ENCODE results near the gene VGF. TPM values are rescaled to one million over a fixed set of nuclear protein-coding genes. Genes with fewer than 3 reads are reported as not detected.
A peak's percentile ranks its signal among the peaks of the same experiment; 100 is the strongest.

The VGF gene
- polyA plus RNA-seq, 4 donors, result 0.32 to 0.49 TPM; not detected in 2

GRCh38 chr7:101179117-101179516 is 13.7 kb upstream of the VGF start:
- H3K4me1 ChIP-seq (ENCODE audit: control insufficient read depth in 3 of 3, insufficient read depth in 2 of 3, low read depth in 1 of 3, low read length in 2 of 3), result peaks cover 0 to 4% (median 3%) of the 10 kb centered on the region in 3 donors
- FAIRE-seq, result no peak
- H3K36me3 ChIP-seq (ENCODE audit: control insufficient read depth in 3 of 3, insufficient read depth in 2 of 3, low read depth in 1 of 3, low read length in 3 of 3), result no peaks in the 10 kb centered on the region
- peaks cover 10 to 79% (median 37%) of the 10 kb centered on the region in 3 donors for H3K27me3 ChIP-seq (ENCODE audit: control insufficient read depth in 3 of 3, insufficient read depth in 3 of 3, low read length in 3 of 3)
- WGBS, 3 donors, result 2 to 3% (median 2%) methylated on average over 17 to 20 of the region's 20 CpGs
- H3K9me3 ChIP-seq (ENCODE audit: control insufficient read depth in 2 of 2, insufficient read depth in 1 of 2, low read depth in 1 of 2, low read length in 1 of 2), result no peaks in the 10 kb centered on the region
- no peak overlapping the region for H3K4me3 ChIP-seq (ENCODE audit: low read depth in 1 of 3, low read length in 3 of 3)
- H3K27ac ChIP-seq (ENCODE audit: low read depth in 1 of 3, low read length in 2 of 3), result no peak overlapping the region
- no peak for DNase-seq

- peaks cover 10 to 94% (median 49%) of the 10 kb centered on the region in 3 donors for H3K27me3 ChIP-seq (ENCODE audit: control insufficient read depth in 3 of 3, insufficient read depth in 3 of 3, low read length in 3 of 3)
- H3K9me3 ChIP-seq (ENCODE audit: control insufficient read depth in 2 of 2, insufficient read depth in 1 of 2, low read depth in 1 of 2, low read length in 1 of 2), result peaks cover 0 to 2% of the 10 kb centered on the region in 2 donors
- no peaks in the 10 kb centered on the region for H3K36me3 ChIP-seq (ENCODE audit: control insufficient read depth in 3 of 3, insufficient read depth in 2 of 3, low read depth in 1 of 3, low read length in 3 of 3)
- DNase-seq (no peak), FAIRE-seq (no peak)
- 71 to 96% (median 89%) methylated on average over 2 of the region's 2 CpGs for WGBS, 3 donors
- H3K4me3 ChIP-seq (ENCODE audit: low read depth in 1 of 3, low read length in 3 of 3), result no peak overlapping the region
- H3K4me1 ChIP-seq (ENCODE audit: control insufficient read depth in 3 of 3, insufficient read depth in 2 of 3, low read depth in 1 of 3, low read length in 2 of 3), result peaks cover 3 to 15% (median 4%) of the 10 kb centered on the region in 3 donors
- no peak overlapping the region for H3K27ac ChIP-seq (ENCODE audit: low read depth in 1 of 3, low read length in 2 of 3)
These were observed 12.3 kb upstream of the VGF start for GRCh38 chr7:101177644-101178043.

GRCh38 chr7:101175664-101176063 is 10.3 kb upstream of the VGF start:
- H3K4me3 ChIP-seq (ENCODE audit: low read depth in 1 of 3, low read length in 3 of 3), result no peak overlapping the region
- peak in 1 of 2 donors; percentile 51 for DNase-seq
- H3K9me3 ChIP-seq (ENCODE audit: control insufficient read depth in 2 of 2, insufficient read depth in 1 of 2, low read depth in 1 of 2, low read length in 1 of 2), result peaks cover 0 to 2% of the 10 kb centered on the region in 2 donors
- WGBS, 3 donors, result 3 to 12% (median 10%) methylated on average over 3 of the region's 3 CpGs
- peaks cover 3 to 22% (median 4%) of the 10 kb centered on the region in 3 donors for H3K4me1 ChIP-seq (ENCODE audit: control insufficient read depth in 3 of 3, insufficient read depth in 2 of 3, low read depth in 1 of 3, low read length in 2 of 3)
- FAIRE-seq, result no peak
- H3K27me3 ChIP-seq (ENCODE audit: control insufficient read depth in 3 of 3, insufficient read depth in 3 of 3, low read length in 3 of 3), result peaks cover 17 to 99% (median 61%) of the 10 kb centered on the region in 3 donors
- no peak overlapping the region for H3K27ac ChIP-seq (ENCODE audit: low read depth in 1 of 3, low read length in 2 of 3)
- no peaks in the 10 kb centered on the region for H3K36me3 ChIP-seq (ENCODE audit: control insufficient read depth in 3 of 3, insufficient read depth in 2 of 3, low read depth in 1 of 3, low read length in 3 of 3)

GRCh38 chr7:101174322-101174854 is 9.0 kb upstream of the VGF start:
- H3K36me3 ChIP-seq (ENCODE audit: control insufficient read depth in 3 of 3, insufficient read depth in 2 of 3, low read depth in 1 of 3, low read length in 3 of 3), result no peaks in the 10 kb centered on the region
- WGBS, 3 donors, result 6 to 20% (median 16%) methylated on average over 27 to 28 of the region's 28 CpGs
- no peak for FAIRE-seq
- peaks cover 0 to 2% of the 10 kb centered on the region in 2 donors for H3K9me3 ChIP-seq (ENCODE audit: control insufficient read depth in 2 of 2, insufficient read depth in 1 of 2, low read depth in 1 of 2, low read length in 1 of 2)
- no peak for DNase-seq
- peaks cover 11 to 99% (median 63%) of the 10 kb centered on the region in 3 donors for H3K27me3 ChIP-seq (ENCODE audit: control insufficient read depth in 3 of 3, insufficient read depth in 3 of 3, low read length in 3 of 3)
- no peak overlapping the region for H3K27ac ChIP-seq (ENCODE audit: low read depth in 1 of 3, low read length in 2 of 3)
- H3K4me1 ChIP-seq (ENCODE audit: control insufficient read depth in 3 of 3, insufficient read depth in 2 of 3, low read depth in 1 of 3, low read length in 2 of 3), result peaks cover 0 to 25% (median 4%) of the 10 kb centered on the region in 3 donors
- no peak overlapping the region for H3K4me3 ChIP-seq (ENCODE audit: low read depth in 1 of 3, low read length in 3 of 3)

GRCh38 chr7:101173752-101174244 is 8.4 kb upstream of the VGF start:
- DNase-seq (peak in 1 of 2 donors; percentile 58), FAIRE-seq (no peak)
- no peak overlapping the region for H3K27ac ChIP-seq (ENCODE audit: low read depth in 1 of 3, low read length in 2 of 3)
- peaks cover 0 to 2% of the 10 kb centered on the region in 2 donors for H3K9me3 ChIP-seq (ENCODE audit: control insufficient read depth in 2 of 2, insufficient read depth in 1 of 2, low read depth in 1 of 2, low read length in 1 of 2)
- H3K36me3 ChIP-seq (ENCODE audit: control insufficient read depth in 3 of 3, insufficient read depth in 2 of 3, low read depth in 1 of 3, low read length in 3 of 3), result no peaks in the 10 kb centered on the region
- H3K4me3 ChIP-seq (ENCODE audit: low read depth in 1 of 3, low read length in 3 of 3), result no peak overlapping the region
- peaks cover 11 to 100% (median 65%) of the 10 kb centered on the region in 3 donors for H3K27me3 ChIP-seq (ENCODE audit: control insufficient read depth in 3 of 3, insufficient read depth in 3 of 3, low read length in 3 of 3)
- 2 to 5% (median 4%) methylated on average over 16 of the region's 16 CpGs for WGBS, 3 donors
- peaks cover 0 to 26% (median 4%) of the 10 kb centered on the region in 3 donors for H3K4me1 ChIP-seq (ENCODE audit: control insufficient read depth in 3 of 3, insufficient read depth in 2 of 3, low read depth in 1 of 3, low read length in 2 of 3)

- Histone ChIP-seq H3K36me3 (ENCODE audit: control insufficient read depth in 3 of 3, insufficient read depth in 2 of 3, low read depth in 1 of 3, low read length in 3 of 3) (no peaks in the 10 kb centered on the region), H3K4me3 (ENCODE audit: low read depth in 1 of 3, low read length in 3 of 3) (no peak overlapping the region), H3K4me1 (ENCODE audit: control insufficient read depth in 3 of 3, insufficient read depth in 2 of 3, low read depth in 1 of 3, low read length in 2 of 3) (peaks cover 0 to 26% (median 4%) of the 10 kb centered on the region in 3 donors), H3K27ac (ENCODE audit: low read depth in 1 of 3, low read length in 2 of 3) (no peak overlapping the region), H3K27me3 (ENCODE audit: control insufficient read depth in 3 of 3, insufficient read depth in 3 of 3, low read length in 3 of 3) (peaks cover 11 to 100% (median 64%) of the 10 kb centered on the region in 3 donors), H3K9me3 (ENCODE audit: control insufficient read depth in 2 of 2, insufficient read depth in 1 of 2, low read depth in 1 of 2, low read length in 1 of 2) (peaks cover 0 to 2% of the 10 kb centered on the region in 2 donors)
- FAIRE-seq (no peak), DNase-seq (peak; percentile 43 to 70)
- WGBS, 3 donors, result 1 to 4% (median 3%) methylated on average over 35 to 53 of the region's 53 CpGs
These were observed 7.7 kb upstream of the VGF start for GRCh38 chr7:101172854-101173751.

- Histone ChIP-seq H3K4me1 (ENCODE audit: control insufficient read depth in 3 of 3, insufficient read depth in 2 of 3, low read depth in 1 of 3, low read length in 2 of 3) (peaks cover 0 to 26% (median 4%) of the 10 kb centered on the region in 3 donors), H3K9me3 (ENCODE audit: control insufficient read depth in 2 of 2, insufficient read depth in 1 of 2, low read depth in 1 of 2, low read length in 1 of 2) (peaks cover 0 to 2% of the 10 kb centered on the region in 2 donors), H3K4me3 (ENCODE audit: low read depth in 1 of 3, low read length in 3 of 3) (peak overlapping the region in 1 of 3 donors; percentile 9), H3K27ac (ENCODE audit: low read depth in 1 of 3, low read length in 2 of 3) (no peak overlapping the region), H3K27me3 (ENCODE audit: control insufficient read depth in 3 of 3, insufficient read depth in 3 of 3, low read length in 3 of 3) (peaks cover 11 to 100% (median 68%) of the 10 kb centered on the region in 3 donors), H3K36me3 (ENCODE audit: control insufficient read depth in 3 of 3, insufficient read depth in 2 of 3, low read depth in 1 of 3, low read length in 3 of 3) (no peaks in the 10 kb centered on the region)
- DNase-seq (peak in 1 of 2 donors; percentile 53), FAIRE-seq (no peak)
- 2 to 3% (median 3%) methylated on average over 57 to 79 of the region's 79 CpGs for WGBS, 3 donors
These were observed 6.9 kb upstream of the VGF start for GRCh38 chr7:101172005-101172853.
